Activated effector memory CD4-positive, alpha-beta T cell treated with Interleukin-2 at 50 U/mL for 16 hours (primary cell): ENCODE measurements around the gene LPAR1.

Experiments
- DNase-seq: peaks from one replicate; pipeline ENCODE4 v3.0.0-alpha.2; 2020

Gene LPAR1

GRCh38 chr9:110912419-110913291, 125.6 kb downstream of the LPAR1 start:
- DNase-seq, result no peak

- no peak for DNase-seq
Observed at GRCh38 chr9:110911659-110912418, 126.4 kb downstream of the LPAR1 start.

DNA sequence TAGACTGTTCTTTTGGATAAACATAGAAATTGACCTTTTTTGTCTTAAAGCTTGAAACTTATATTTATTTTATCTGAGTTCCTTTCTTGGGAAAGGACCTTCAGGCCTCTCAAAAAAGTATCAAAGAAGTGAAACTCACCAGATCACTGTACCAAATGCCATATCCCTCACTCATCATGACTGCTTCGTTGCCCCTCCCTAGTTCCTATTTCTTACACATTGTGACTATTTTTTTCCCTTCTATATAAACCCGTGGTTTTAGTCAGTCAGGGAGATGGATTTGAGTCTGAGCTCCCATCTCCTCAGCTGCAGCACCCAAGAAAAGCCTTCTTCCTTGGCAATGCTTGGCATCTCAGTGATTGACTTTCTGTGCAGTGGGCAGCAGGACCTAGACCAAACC, 129.4 kb downstream of the LPAR1 start:
- no peak for DNase-seq

GRCh38 chr9:110900917-110901316, 137.4 kb downstream of the LPAR1 start:
- DNase-seq, result no peak

DNA sequence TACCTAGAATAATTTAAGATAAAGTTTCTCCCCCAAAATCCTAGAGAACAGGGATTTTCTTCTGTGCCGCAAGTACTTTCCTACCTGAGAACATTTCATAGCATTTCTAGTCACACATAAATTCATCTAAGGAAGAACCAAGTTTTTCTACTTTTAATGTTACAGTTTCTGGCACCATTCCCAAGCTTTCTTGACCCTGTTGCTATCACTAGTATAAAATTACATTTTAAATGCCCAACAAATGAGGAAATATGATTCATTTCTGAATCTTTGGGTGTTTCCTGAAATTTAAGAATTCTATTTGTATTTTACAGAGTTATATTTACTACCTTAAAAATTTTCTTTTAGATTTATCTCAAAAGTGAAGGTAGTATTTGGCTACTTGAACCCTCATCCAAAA, 137.8 kb downstream of the LPAR1 start:
- no peak for DNase-seq

GRCh38 chr9:110898866-110899265, 139.4 kb downstream of the LPAR1 start:
- DNase-seq, result no peak

DNA sequence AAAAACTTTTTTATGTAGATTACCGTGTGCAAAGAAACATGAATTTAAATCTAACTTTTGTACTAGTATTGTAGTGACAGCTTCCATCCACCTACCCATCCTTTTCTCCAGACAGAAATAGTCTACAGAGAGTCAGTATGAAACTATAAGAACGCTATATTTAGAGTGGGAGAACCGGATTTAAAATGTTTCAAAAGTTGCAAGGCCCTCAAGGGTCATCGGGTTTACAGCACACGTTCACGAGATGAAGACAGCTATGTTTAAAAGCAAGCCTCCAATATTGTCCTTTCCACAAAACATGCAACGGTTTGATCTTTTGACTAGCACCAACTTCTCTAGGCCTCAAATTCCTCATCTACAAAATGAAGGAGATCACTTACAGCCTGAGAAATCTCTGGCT, 139.9 kb downstream of the LPAR1 start:
- no peak for DNase-seq

DNA sequence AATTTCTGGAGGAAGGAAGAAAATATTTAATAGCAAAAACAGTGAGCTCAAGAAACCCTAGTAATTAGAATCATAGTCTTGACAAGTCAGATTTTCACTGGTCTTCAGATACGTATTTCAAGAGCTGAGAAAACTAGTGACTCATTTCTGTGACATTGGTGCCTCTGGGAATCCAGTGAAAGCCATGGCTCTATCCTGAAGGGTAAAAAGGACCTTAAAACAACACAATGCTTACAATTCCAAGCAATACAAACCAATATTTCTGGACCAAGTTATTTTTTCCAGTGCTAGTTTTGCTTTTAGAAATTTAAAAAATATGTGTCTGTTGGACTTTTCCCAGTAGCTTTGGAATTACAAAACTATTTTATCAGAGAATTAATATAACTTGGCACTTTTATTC, 140.3 kb downstream of the LPAR1 start:
- no peak for DNase-seq

- DNase-seq, result no peak
Observed at GRCh38 chr9:110895147-110895905, 142.9 kb downstream of the LPAR1 start.

- DNase-seq, result no peak
Observed at GRCh38 chr9:110894731-110895130, 143.5 kb downstream of the LPAR1 start.

DNA sequence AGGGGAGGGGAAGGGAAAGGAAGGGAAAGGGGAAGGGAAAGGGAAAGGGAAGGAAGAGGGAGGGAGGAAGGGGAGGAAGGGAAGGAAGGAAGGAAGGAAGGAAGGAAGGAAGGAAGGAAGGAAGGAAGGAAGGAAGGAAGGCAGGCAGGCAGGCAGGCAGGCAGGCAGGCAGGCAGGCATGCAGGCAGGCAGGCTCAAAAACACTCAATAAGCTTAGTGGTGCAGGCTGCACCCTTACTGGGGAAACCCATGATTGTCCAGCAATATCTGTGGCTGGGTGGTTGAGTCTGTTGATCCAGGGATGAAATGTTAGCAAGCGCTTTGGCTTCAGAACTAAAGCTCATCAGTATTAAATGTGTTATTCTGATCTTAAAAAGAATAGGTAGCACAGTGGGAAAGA, 145.6 kb downstream of the LPAR1 start:
- no peak for DNase-seq

GRCh38 chr9:110891760-110892159, 146.5 kb downstream of the LPAR1 start:
- DNase-seq, result no peak

GRCh38 chr9:110890416-110890815, 147.9 kb downstream of the LPAR1 start:
- no peak for DNase-seq

DNA sequence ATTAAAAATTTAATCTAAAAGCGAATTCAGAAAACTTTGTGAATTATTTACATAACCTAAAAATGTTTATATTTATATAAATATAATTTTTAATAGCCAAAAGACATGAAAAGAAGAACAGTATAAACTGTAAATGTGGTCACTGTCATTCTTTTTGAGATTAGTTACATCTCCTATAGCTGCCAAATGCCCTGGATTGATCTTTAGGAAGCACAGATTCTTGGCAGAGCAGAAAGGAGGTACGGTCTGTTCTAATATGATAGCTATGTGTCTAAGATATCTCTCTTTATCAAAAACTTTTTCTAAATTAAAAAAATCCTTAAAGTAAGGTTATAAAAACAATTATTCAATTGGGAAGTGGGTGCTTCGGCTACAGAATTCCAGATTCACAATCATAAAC, 151.0 kb downstream of the LPAR1 start:
- no peak for DNase-seq

DNA sequence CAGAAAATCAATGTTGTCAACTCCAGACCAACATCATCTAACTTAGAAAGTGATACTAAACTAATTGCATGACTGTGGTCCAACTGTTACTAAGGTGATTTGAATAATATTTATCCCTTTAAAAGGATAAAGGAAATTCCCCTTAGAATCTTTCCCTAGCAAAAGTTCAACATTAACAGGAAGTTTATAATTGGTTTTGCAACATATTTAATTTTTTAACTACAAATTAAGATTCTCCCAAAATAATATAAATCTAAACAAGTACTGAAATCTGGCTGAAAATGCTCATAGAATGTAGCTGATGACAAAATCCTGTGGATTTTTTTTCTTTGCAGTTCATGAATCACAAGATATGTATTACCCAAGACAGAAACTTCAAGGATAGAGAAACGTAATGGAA, 151.4 kb downstream of the LPAR1 start:
- DNase-seq, result no peak

GRCh38 chr9:110880189-110880588, 158.1 kb downstream of the LPAR1 start:
- DNase-seq, result no peak

DNA sequence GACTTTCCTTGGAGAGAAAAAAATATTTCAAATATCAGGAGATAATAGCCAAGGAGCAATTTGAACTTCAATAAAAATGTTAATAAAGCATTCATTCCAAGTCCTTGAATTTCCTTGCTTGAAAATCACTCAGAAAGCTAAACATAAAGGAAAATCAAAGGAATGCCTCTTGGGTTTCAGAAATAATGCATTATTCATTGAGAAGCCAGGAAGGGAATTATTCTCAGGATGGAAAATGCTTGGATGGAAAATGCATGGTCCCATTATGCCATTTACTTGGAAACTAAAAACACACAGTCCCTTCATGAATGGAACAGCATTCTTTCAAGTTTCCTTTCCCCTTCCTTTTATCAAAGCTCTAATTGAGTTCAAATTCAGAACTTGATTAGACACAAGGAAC, 160.9 kb downstream of the LPAR1 start:
- no peak for DNase-seq

DNA sequence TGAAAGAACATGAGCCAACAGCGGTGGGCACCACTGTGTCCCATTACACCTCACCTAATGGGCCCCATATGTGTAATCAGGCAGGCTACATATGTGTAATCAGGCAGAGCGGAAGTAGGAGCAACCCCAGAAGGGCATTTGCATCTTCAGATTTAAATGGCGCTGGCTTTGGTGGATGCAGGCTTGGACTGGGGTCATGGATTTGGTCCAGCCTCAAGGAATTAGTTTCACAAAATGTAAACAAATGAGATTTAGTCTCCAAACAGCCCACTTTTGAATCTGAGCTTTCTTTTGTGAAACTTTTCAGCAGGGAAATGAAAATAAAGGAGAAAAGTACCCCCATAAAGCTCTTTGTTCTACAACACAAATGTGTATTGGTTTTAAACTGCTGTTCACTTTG, 161.3 kb downstream of the LPAR1 start:
- DNase-seq, result no peak

GRCh38 chr9:110874963-110875674, 163.2 kb downstream of the LPAR1 start:
- DNase-seq, result no peak

DNA sequence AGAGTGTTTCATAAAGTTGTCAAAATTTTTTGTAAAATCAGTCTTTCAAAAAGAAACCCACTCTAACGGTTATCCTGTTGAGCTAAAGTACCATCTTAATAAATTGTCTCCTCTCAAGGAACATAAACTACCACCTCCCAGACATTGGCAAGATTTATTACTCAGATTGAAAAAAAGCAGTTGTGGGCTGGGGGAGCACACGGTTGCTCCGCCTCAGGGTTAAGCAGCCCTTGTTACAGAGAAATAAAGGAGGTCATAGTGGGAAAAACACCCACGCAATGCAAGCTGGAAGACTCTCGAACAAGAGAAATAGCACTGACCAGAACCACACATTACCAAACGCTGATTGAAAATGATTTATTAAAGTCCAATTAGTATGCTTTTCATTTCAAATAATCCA, 165.3 kb downstream of the LPAR1 start:
- DNase-seq, result no peak

- no peak for DNase-seq
Observed at GRCh38 chr9:110871736-110872135, 166.5 kb downstream of the LPAR1 start.

- no peak for DNase-seq
Observed at GRCh38 chr9:110869931-110870330, 168.3 kb downstream of the LPAR1 start.

GRCh38 chr9:110864011-110864410, 174.3 kb downstream of the LPAR1 start:
- no peak for DNase-seq
